Esophagus squamous epithelium (tissue), 5 donors: Measurements from ENCODE around the gene HERC2. TPM values are rescaled to one million over a fixed set of nuclear protein-coding genes. Genes with fewer than 3 reads are reported as not detected.
"Not testable (repeated sequence)": the region's sequence is repeated elsewhere in the genome, so short reads cannot be mapped to it uniquely, and the experiment has no call there.

Experiments
- DNase-seq: peaks from one replicate; lab custom pipeline; 2025; lab: John Stamatoyannopoulos, UW
- H3K27ac ChIP-seq, 4 donors: fragments of 200-600 bp; sonication (generic); one replicate each; pipeline ENCODE4 v1.5.1; 2016 to 2019; ENCODE audit warnings: mild to moderate bottlenecking in 1 of 4
- H3K27me3 ChIP-seq, 4 donors: fragments of 200-600 bp; sonication (generic); 1 replicate in 3 of 4; 2 replicates in 1 of 4; pipeline versions ENCODE4 v1.5.1 to v1.6.0; 2017 to 2021; ENCODE audit warnings: antibody characterized with exemption in 1 of 4
- H3K36me3 ChIP-seq, 3 donors: fragments of 200-600 bp; sonication (generic); one replicate each; pipeline ENCODE4 v1.5.1; 2016 to 2019
- H3K4me1 ChIP-seq, 3 donors: fragments of 200-600 bp; sonication (generic); one replicate each; pipeline ENCODE4 v1.5.1; 2017 to 2019
- H3K4me3 ChIP-seq, 4 donors: fragments of 200-600 bp; sonication (generic); 1 replicate in 3 of 4; 2 replicates in 1 of 4; pipeline ENCODE4 v1.5.1; 2016 to 2019; ENCODE audit warnings: mild to moderate bottlenecking in 2 of 4, moderate library complexity in 1 of 4
- H3K9me3 ChIP-seq, 3 donors: fragments of 200-600 bp; sonication (generic); one replicate each; pipeline ENCODE4 v1.5.1; 2016 to 2019
- CTCF ChIP-seq, 6 experiments: fragments of 450-650 bp in 4 of 6; fragments of 200-600 bp in 2 of 6; sonication (generic) in 2 of 6; IDR thresholded peaks; one replicate each; pipeline ENCODE4 v1.5.1; 2016 to 2019; ENCODE audit warnings: antibody characterized with exemption in 6 of 6, mild to moderate bottlenecking in 4 of 6, moderate library complexity in 4 of 6
- POLR2A ChIP-seq, 4 donors: fragments of 450-650 bp; IDR thresholded peaks; one replicate each; pipeline ENCODE4 v1.6.1; 2017; ENCODE audit warnings: antibody characterized with exemption in 4 of 4, mild to moderate bottlenecking in 4 of 4, moderate library complexity in 3 of 4
- WGBS, 2 donors: methylation state at CpG; one replicate each; pipeline ENCODE4 v1.1.5; 2018; 5-methylcytosine and 5-hydroxymethylcytosine counted together
- intact Hi-C: fragments of 100-400 bp; cut with DNase I; formaldehyde crosslinking; loops from one replicate; pipeline ENCODE4 v1.15.0; 2022
- total RNA-seq, 4 donors: library from RNA; depleted of rRNA; stranded (reverse); fragments of >200 nt; gene quantifications; one replicate each; pipeline ENCODE4 v1.1.0, GENCODE V29; 2016
- donor health status: DM: yes; HTN: yes; CAD: no.

HERC2 gene
- total RNA-seq, 4 donors from 2014 or later = 32.2 to 45.0 (median 39.2) TPM

DNA sequence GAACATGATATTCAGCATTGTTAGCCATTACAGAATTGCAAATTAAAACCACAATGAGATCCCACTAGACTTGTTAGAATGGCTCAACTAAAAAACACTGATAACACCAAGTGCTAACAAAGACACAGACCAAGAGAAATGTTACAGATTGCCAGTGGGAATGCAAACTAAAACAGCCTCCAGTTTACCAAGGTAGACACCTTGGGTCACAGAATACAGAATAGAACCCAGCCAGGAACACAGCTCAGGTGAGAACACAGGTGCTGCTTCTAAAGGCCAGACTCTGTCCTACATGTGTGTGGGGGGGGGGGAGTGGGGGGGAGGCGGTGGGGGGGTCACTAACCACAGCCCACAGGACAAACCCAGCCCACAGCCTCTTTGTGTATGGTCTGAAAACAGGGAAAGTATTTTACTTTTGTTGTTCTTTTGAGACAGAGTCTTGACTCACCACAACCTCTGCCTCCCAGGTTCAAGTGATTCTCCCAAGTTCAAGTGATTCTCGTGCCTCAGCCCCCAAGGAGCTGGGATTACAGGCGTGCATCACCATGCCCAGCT is 26.9 kb downstream of the HERC2 start:
- H3K27me3 ChIP-seq, intact Hi-C loops, H3K4me3 ChIP-seq, H3K27ac ChIP-seq, H3K4me1 ChIP-seq, DNase-seq, H3K9me3 ChIP-seq: not testable (repeated sequence)
- peaks cover 0 to 49% (median 2%) of the 10 kb centered on the region in 3 donors for H3K36me3 ChIP-seq
- WGBS, 2 donors = 71 to 100% methylated on average over 2 to 3 of the region's 3 CpGs

DNA sequence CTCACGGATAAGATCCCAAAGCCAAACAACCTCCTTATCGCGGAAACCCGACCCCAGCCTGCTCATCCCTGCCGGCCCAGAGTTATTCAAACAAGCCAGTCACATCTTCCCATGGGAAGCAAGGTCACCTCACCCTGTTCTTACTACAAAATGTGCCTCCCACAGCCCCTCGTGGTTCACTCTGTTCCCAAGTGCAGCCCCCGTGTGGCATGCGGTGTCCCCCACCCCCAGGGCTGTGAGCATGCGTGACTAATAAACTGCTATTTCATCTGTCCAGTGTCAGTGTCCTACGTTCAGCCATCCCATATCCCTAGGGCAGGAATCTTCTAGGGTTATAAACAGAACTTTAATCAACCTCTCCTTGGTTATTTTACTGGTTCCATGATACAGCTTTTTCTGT is 27.4 kb downstream of the HERC2 start:
- DNase-seq, H3K27me3 ChIP-seq, H3K27ac ChIP-seq, H3K4me3 ChIP-seq, intact Hi-C loops, H3K4me1 ChIP-seq, H3K9me3 ChIP-seq: not testable (repeated sequence)
- H3K36me3 ChIP-seq = peaks cover 0 to 54% (median 3%) of the 10 kb centered on the region in 3 donors
- WGBS, 2 donors = 79 to 88% methylated on average over 5 of the region's 10 CpGs

- Histone ChIP-seq H3K27ac (no peak overlapping the region), H3K4me1 (no peaks in the 10 kb centered on the region), H3K27me3 (no peaks in the 10 kb centered on the region), H3K36me3 (peaks cover 0 to 53% (median 3%) of the 10 kb centered on the region in 3 donors), H3K4me3 (no peak overlapping the region), H3K9me3 (no peaks in the 10 kb centered on the region)
- intact Hi-C loops = no loop called here
- no peak for DNase-seq
- WGBS, 2 donors = 89 to 99% methylated on average over 8 to 10 of the region's 10 CpGs
- TF ChIP-seq CTCF (IDR thresholded peaks at IDR 0.05) (no peak), POLR2A (IDR thresholded peaks at IDR 0.05) (no peak)
Observed at GRCh38 chr15:28289694-28290463, 32.1 kb downstream of the HERC2 start.

GRCh38 chr15:28288830-28289693 is 32.9 kb downstream of the HERC2 start:
- H3K9me3 ChIP-seq, H3K27me3 ChIP-seq, DNase-seq, H3K4me3 ChIP-seq, intact Hi-C loops, H3K27ac ChIP-seq, H3K4me1 ChIP-seq: not testable (repeated sequence)
- 67 to 70% methylated on average over 5 to 7 of the region's 7 CpGs for WGBS, 2 donors
- H3K36me3 ChIP-seq = peaks cover 0 to 53% (median 3%) of the 10 kb centered on the region in 3 donors

- intact Hi-C loops, H3K4me1 ChIP-seq, H3K4me3 ChIP-seq, H3K27ac ChIP-seq, H3K27me3 ChIP-seq, DNase-seq, H3K9me3 ChIP-seq: not testable (repeated sequence)
- WGBS, 2 donors = 85 to 95% methylated on average over 6 to 7 of the region's 8 CpGs
- peaks cover 0 to 41% (median 3%) of the 10 kb centered on the region in 3 donors for H3K36me3 ChIP-seq
Observed at GRCh38 chr15:28286659-28287058, 35.3 kb downstream of the HERC2 start.

DNA sequence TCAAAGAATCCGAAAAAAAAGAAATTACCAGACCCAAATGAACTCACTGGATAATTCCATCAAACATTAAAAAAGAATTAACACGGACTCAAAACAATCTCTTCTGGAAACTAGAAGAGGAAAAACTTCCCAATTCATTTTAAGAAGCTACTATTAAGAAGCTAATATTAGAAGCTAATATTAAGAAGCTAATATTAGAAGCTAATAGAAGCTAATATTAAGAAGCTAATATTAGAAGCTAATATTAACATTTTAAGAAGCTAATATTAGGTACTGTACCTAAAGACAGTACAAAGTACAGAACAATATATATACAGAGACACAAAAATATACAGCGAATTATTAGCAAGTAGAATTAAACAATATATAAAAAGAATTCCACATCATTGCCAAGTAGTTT is 35.9 kb downstream of the HERC2 start:
- TF ChIP-seq CTCF (IDR thresholded peaks at IDR 0.05) (no peak), POLR2A (IDR thresholded peaks at IDR 0.05) (no peak)
- no peak overlapping the region for H3K27ac ChIP-seq
- intact Hi-C loops = no loop called here
- no peaks in the 10 kb centered on the region for H3K4me1 ChIP-seq
- 88% methylated on average over 3 of the region's 3 CpGs for WGBS, 2 donors
- no peak for DNase-seq
- H3K4me3 ChIP-seq = no peak overlapping the region
- peaks cover 0 to 41% (median 3%) of the 10 kb centered on the region in 3 donors for H3K36me3 ChIP-seq
- no peaks in the 10 kb centered on the region for H3K27me3 ChIP-seq
- no peaks in the 10 kb centered on the region for H3K9me3 ChIP-seq

DNA sequence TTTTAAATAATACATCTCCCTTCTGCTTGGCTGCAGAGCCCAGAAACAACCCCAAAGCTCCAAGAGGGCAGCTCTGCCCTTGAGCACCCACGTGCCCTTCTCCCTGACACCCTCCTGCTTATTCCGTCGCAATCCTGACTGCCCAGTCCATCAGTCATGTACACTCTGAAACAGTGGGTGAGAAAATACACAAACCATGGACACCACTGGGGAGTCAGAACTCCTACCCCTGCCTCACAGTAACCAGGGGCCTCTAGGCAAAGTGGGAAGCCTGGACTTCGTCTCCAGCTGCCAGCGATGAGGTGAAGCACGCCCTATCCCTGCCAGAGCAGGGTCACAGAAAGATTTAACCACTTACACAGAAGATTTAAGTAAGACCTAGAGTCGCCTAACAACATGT is 40.1 kb downstream of the HERC2 start:
- no peak overlapping the region for H3K4me3 ChIP-seq
- 92 to 95% methylated on average over 6 of the region's 7 CpGs for WGBS, 2 donors
- TF ChIP-seq CTCF (IDR thresholded peaks at IDR 0.05) = no peak
- TF ChIP-seq POLR2A (IDR thresholded peaks at IDR 0.05) = no peak
- no peak overlapping the region for H3K27ac ChIP-seq
- no peaks in the 10 kb centered on the region for H3K27me3 ChIP-seq
- H3K4me1 ChIP-seq = no peaks in the 10 kb centered on the region
- no peaks in the 10 kb centered on the region for H3K9me3 ChIP-seq
- no peak for DNase-seq
- peaks cover 0 to 58% (median 0%) of the 10 kb centered on the region in 3 donors for H3K36me3 ChIP-seq
- intact Hi-C loops = no loop called here
